ENCODE measurements around the gene ZCCHC14.

The ZCCHC14 gene

GRCh38 chr16:87443016-87443415 is 49.8 kb downstream of the ZCCHC14 start:
- no peak overlapping the region for H3K4me2 ChIP-seq (ENCODE audit: low read length)
- no peak overlapping the region for H3K27ac ChIP-seq (ENCODE audit: low read depth, low read length)
- no peaks in the 10 kb centered on the region for H3K79me2 ChIP-seq (ENCODE audit: control insufficient read depth, low read length)
- no peaks in the 10 kb centered on the region for H3F3A ChIP-seq (ENCODE audit: control insufficient read depth, insufficient read depth)
- H3K9me3 ChIP-seq (ENCODE audit: control insufficient read depth, insufficient read depth, low read length) = no peaks in the 10 kb centered on the region
- H4K20me1 ChIP-seq (ENCODE audit: control insufficient read depth, insufficient read depth, low read depth, low read length) = no peaks in the 10 kb centered on the region
- TF ChIP-seq CTCF (IDR thresholded peaks at IDR 0.05; ENCODE audit: low read depth, low read length, poor library complexity, severe bottlenecking) (no peak), EZH2phosphoT487 (IDR thresholded peaks at IDR 0.05; ENCODE audit: borderline replicate concordance, low read length) (no peak)
- no peaks in the 10 kb centered on the region for H3K4me1 ChIP-seq (ENCODE audit: control insufficient read depth, low read length)
- H3K9me2 ChIP-seq (replicated peaks; ENCODE audit: control insufficient read depth, low read length) = no peaks in the 10 kb centered on the region
- no peaks in the 10 kb centered on the region for H3K36me3 ChIP-seq (ENCODE audit: control insufficient read depth, low read length)
- no peaks in the 10 kb centered on the region for H3K27me3 ChIP-seq (ENCODE audit: control insufficient read depth, low read length)
- no peak overlapping the region for H3K4me3 ChIP-seq (ENCODE audit: low read length)

- H3K27me3 ChIP-seq (ENCODE audit: control insufficient read depth, low read length) = no peaks in the 10 kb centered on the region
- H3K9me2 ChIP-seq (replicated peaks; ENCODE audit: control insufficient read depth, low read length) = no peaks in the 10 kb centered on the region
- no peaks in the 10 kb centered on the region for H3K4me1 ChIP-seq (ENCODE audit: control insufficient read depth, low read length)
- no peaks in the 10 kb centered on the region for H3K79me2 ChIP-seq (ENCODE audit: control insufficient read depth, low read length)
- no peak for TF ChIP-seq EZH2phosphoT487 (IDR thresholded peaks at IDR 0.05; ENCODE audit: borderline replicate concordance, low read length)
- no peak for TF ChIP-seq CTCF (IDR thresholded peaks at IDR 0.05; ENCODE audit: low read depth, low read length, poor library complexity, severe bottlenecking)
- H3K36me3 ChIP-seq (ENCODE audit: control insufficient read depth, low read length) = no peaks in the 10 kb centered on the region
- no peaks in the 10 kb centered on the region for H3K9me3 ChIP-seq (ENCODE audit: control insufficient read depth, insufficient read depth, low read length)
- H3K4me3 ChIP-seq (ENCODE audit: low read length) = no peak overlapping the region
- no peak overlapping the region for H3K27ac ChIP-seq (ENCODE audit: low read depth, low read length)
- H4K20me1 ChIP-seq (ENCODE audit: control insufficient read depth, insufficient read depth, low read depth, low read length) = no peaks in the 10 kb centered on the region
- no peaks in the 10 kb centered on the region for H3F3A ChIP-seq (ENCODE audit: control insufficient read depth, insufficient read depth)
- no peak overlapping the region for H3K4me2 ChIP-seq (ENCODE audit: low read length)
Measured at GRCh38 chr16:87442581-87442966, 50.2 kb downstream of the ZCCHC14 start.

GRCh38 chr16:87441886-87442580 is 50.8 kb downstream of the ZCCHC14 start:
- H3K4me1 ChIP-seq (ENCODE audit: control insufficient read depth, low read length) = no peaks in the 10 kb centered on the region
- H3K4me2 ChIP-seq (ENCODE audit: low read length) = no peak overlapping the region
- no peak overlapping the region for H3K4me3 ChIP-seq (ENCODE audit: low read length)
- no peaks in the 10 kb centered on the region for H3K9me3 ChIP-seq (ENCODE audit: control insufficient read depth, insufficient read depth, low read length)
- TF ChIP-seq EZH2phosphoT487 (IDR thresholded peaks at IDR 0.05; ENCODE audit: borderline replicate concordance, low read length) = no peak
- H3K36me3 ChIP-seq (ENCODE audit: control insufficient read depth, low read length) = no peaks in the 10 kb centered on the region
- H3F3A ChIP-seq (ENCODE audit: control insufficient read depth, insufficient read depth) = no peaks in the 10 kb centered on the region
- H3K27ac ChIP-seq (ENCODE audit: low read depth, low read length) = no peak overlapping the region
- no peaks in the 10 kb centered on the region for H3K9me2 ChIP-seq (replicated peaks; ENCODE audit: control insufficient read depth, low read length)
- H4K20me1 ChIP-seq (ENCODE audit: control insufficient read depth, insufficient read depth, low read depth, low read length) = no peaks in the 10 kb centered on the region
- H3K79me2 ChIP-seq (ENCODE audit: control insufficient read depth, low read length) = no peaks in the 10 kb centered on the region
- H3K27me3 ChIP-seq (ENCODE audit: control insufficient read depth, low read length) = no peaks in the 10 kb centered on the region

- H3K27ac ChIP-seq (ENCODE audit: low read depth, low read length) = no peak overlapping the region
- no peak overlapping the region for H3K4me3 ChIP-seq (ENCODE audit: low read length)
- H3K9me3 ChIP-seq (ENCODE audit: control insufficient read depth, insufficient read depth, low read length) = no peaks in the 10 kb centered on the region
- no peaks in the 10 kb centered on the region for H3K9me2 ChIP-seq (replicated peaks; ENCODE audit: control insufficient read depth, low read length)
- no peaks in the 10 kb centered on the region for H3K27me3 ChIP-seq (ENCODE audit: control insufficient read depth, low read length)
- H3K79me2 ChIP-seq (ENCODE audit: control insufficient read depth, low read length) = peaks cover 4% of the 10 kb centered on the region; the same call in 1 of the 2 replicates
- no peak overlapping the region for H3K4me2 ChIP-seq (ENCODE audit: low read length)
- H3K4me1 ChIP-seq (ENCODE audit: control insufficient read depth, low read length) = peaks cover 15% of the 10 kb centered on the region
- TF ChIP-seq CTCF (IDR thresholded peaks at IDR 0.05; ENCODE audit: low read depth, low read length, poor library complexity, severe bottlenecking) (no peak), EZH2phosphoT487 (IDR thresholded peaks at IDR 0.05; ENCODE audit: borderline replicate concordance, low read length) (no peak)
- no peaks in the 10 kb centered on the region for H4K20me1 ChIP-seq (ENCODE audit: control insufficient read depth, insufficient read depth, low read depth, low read length)
- no peaks in the 10 kb centered on the region for H3K36me3 ChIP-seq (ENCODE audit: control insufficient read depth, low read length)
- no peaks in the 10 kb centered on the region for H3F3A ChIP-seq (ENCODE audit: control insufficient read depth, insufficient read depth)
Measured at GRCh38 chr16:87439926-87440325, 52.9 kb downstream of the ZCCHC14 start.

Data from DOHH2 (cell line).